Measurements from ENCODE around the gene EYS. TPM values are rescaled to one million over a fixed set of nuclear protein-coding genes. Genes with fewer than 3 reads are reported as not detected.

EYS gene
- total and polyA plus RNA-seq, 2 of the 13 experiments (the other 11 are each of a cell fraction or from before 2014, with no cell fraction given) = 0.04 to 0.07 TPM

DNA sequence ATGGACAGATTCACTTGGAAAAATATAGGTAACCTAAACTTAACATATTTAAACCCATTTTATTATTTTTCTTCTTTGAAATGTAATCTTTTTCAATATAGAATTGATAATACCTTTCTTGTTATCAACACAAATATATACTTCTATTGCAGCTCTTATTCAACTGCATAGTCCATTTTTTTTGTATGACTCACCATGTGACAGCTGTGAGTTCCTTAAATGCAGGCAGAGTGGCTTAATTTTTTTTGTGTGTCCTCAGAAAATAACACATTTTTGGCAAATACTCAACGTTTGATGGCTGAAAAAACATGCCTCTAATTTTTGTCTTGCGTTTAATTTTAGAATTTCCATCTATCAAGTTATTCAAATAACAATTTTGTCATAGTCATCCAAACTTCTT lies 1616.7 kb downstream of the EYS start:
- WGBS (ENCODE audit: low lambda C conversion rate) = 0% methylated on average over 2 of the region's 2 CpGs
- in situ Hi-C loops (cut with HindIII; ENCODE audit: extremely low pct_ligation_motif_present, low pct_unique_long_range_greater_than_20kb) = no loop called here
- no TSS peak for BruUV-seq (replicated peaks)
- TF ChIP-seq, protein P1, sequence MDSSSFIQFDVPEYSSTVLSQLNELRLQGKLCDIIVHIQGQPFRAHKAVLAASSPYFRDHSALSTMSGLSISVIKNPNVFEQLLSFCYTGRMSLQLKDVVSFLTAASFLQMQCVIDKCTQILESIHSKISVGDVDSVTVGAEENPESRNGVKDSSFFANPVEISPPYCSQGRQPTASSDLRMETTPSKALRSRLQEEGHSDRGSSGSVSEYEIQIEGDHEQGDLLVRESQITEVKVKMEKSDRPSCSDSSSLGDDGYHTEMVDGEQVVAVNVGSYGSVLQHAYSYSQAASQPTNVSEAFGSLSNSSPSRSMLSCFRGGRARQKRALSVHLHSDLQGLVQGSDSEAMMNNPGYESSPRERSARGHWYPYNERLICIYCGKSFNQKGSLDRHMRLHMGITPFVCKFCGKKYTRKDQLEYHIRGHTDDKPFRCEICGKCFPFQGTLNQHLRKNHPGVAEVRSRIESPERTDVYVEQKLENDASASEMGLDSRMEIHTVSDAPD (CRISPR knock-in tag; IDR thresholded peaks at IDR 0.05) = no peak
- TF ChIP-seq ZFP62 (CRISPR knock-in tag; IDR thresholded peaks at IDR 0.05) (no peak), YY1 (IDR thresholded peaks at IDR 0.05; ENCODE audit: insufficient read depth, insufficient replicate concordance, low read depth, low read length) (no peak), MZF1 (CRISPR knock-in tag; IDR thresholded peaks at IDR 0.05; ENCODE audit: borderline replicate concordance) (no peak), HIC2 (CRISPR knock-in tag; IDR thresholded peaks at IDR 0.05; ENCODE audit: low read depth) (no peak), FOXK1 (CRISPR knock-in tag; IDR thresholded peaks at IDR 0.05; ENCODE audit: borderline replicate concordance, low read depth) (no peak), ZNF678 (CRISPR knock-in tag; IDR thresholded peaks at IDR 0.05) (no peak), HOXA9 (CRISPR knock-in tag; IDR thresholded peaks at IDR 0.05; ENCODE audit: borderline replicate concordance) (no peak), BORCS8-MEF2B (CRISPR knock-in tag; IDR thresholded peaks at IDR 0.05) (no peak)
- TF ChIP-seq, protein P2, sequence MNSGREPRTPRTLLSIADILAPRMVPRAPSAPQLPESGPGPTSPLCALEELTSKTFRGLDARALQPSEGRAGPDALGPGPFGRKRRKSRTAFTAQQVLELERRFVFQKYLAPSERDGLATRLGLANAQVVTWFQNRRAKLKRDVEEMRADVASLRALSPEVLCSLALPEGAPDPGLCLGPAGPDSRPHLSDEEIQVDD (CRISPR knock-in tag; IDR thresholded peaks at IDR 0.05; ENCODE audit: borderline replicate concordance) = no peak
- TF ChIP-seq, protein P3, sequence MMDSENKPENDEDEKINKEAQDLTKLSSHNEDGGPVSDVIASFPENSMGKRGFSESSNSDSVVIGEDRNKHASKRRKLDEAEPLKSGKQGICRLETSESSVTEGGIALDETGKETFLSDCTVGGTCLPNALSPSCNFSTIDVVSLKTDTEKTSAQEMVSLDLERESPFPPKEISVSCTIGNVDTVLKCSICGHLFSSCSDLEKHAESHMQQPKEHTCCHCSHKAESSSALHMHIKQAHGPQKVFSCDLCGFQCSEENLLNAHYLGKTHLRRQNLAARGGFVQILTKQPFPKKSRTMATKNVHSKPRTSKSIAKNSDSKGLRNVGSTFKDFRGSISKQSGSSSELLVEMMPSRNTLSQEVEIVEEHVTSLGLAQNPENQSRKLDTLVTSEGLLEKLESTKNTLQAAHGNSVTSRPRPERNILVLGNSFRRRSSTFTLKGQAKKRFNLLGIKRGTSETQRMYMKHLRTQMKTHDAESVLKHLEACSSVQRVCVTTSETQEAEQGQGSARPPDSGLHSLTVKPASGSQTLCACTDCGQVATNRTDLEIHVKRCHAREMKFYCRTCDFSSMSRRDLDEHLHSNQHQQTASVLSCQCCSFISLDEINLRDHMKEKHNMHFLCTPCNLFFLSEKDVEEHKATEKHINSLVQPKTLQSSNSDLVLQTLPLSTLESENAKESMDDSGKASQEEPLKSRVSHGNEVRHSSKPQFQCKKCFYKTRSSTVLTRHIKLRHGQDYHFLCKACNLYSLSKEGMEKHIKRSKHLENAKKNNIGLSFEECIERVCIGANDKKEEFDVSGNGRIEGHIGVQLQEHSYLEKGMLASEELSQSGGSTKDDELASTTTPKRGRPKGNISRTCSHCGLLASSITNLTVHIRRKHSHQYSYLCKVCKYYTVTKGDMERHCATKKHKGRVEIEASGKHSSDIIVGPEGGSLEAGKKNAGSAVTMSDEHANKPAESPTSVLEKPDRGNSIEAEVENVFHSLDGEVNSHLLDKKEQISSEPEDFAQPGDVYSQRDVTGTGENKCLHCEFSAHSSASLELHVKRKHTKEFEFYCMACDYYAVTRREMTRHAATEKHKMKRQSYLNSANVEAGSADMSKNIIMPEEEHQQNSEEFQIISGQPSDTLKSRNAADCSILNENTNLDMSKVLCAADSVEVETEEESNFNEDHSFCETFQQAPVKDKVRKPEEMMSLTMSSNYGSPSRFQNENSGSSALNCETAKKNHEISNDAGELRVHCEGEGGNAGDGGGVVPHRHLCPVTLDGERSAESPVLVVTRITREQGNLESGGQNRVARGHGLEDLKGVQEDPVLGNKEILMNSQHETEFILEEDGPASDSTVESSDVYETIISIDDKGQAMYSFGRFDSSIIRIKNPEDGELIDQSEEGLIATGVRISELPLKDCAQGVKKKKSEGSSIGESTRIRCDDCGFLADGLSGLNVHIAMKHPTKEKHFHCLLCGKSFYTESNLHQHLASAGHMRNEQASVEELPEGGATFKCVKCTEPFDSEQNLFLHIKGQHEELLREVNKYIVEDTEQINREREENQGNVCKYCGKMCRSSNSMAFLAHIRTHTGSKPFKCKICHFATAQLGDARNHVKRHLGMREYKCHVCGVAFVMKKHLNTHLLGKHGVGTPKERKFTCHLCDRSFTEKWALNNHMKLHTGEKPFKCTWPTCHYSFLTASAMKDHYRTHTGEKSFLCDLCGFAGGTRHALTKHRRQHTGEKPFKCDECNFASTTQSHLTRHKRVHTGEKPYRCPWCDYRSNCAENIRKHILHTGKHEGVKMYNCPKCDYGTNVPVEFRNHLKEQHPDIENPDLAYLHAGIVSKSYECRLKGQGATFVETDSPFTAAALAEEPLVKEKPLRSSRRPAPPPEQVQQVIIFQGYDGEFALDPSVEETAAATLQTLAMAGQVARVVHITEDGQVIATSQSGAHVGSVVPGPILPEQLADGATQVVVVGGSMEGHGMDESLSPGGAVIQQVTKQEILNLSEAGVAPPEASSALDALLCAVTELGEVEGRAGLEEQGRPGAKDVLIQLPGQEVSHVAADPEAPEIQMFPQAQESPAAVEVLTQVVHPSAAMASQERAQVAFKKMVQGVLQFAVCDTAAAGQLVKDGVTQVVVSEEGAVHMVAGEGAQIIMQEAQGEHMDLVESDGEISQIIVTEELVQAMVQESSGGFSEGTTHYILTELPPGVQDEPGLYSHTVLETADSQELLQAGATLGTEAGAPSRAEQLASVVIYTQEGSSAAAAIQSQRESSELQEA (CRISPR knock-in tag; IDR thresholded peaks at IDR 0.05; ENCODE audit: not compliant biosample characterization) = no peak

More for the DNA sequence above, 1616.7 kb downstream of the EYS start:
- ATAC-seq (no peak), FAIRE-seq (no peak), DNase-seq (ENCODE audit: low spot score) (no peak)
- POLR2A ChIA-PET = no interaction called here
- H3K4me3 ChIP-seq (replicated peaks in 1 of 3; ENCODE audit: insufficient read depth in 1 of 3, low read depth in 2 of 3, low read length in 3 of 3) = no peak overlapping the region
- peaks cover 0 to 5% of the 10 kb centered on the region in 2 experiments; a peak in 1 of 5 replicates for H3K27me3 ChIP-seq (ENCODE audit: control insufficient read depth in 1 of 2, insufficient read depth in 2 of 2, low read length in 2 of 2)
- H3K4me1 ChIP-seq (ENCODE audit: insufficient read depth, low read length) = peaks cover under 1% of the 10 kb centered on the region; the same call in 1 of the 2 replicates
- no peaks in the 10 kb centered on the region for H3K9me3 ChIP-seq (ENCODE audit: low read length)
- no peaks in the 10 kb centered on the region for H3K36me3 ChIP-seq (replicated peaks in 1 of 2; ENCODE audit: control insufficient read depth in 1 of 2, insufficient read depth in 2 of 2, low read length in 2 of 2)
- H2AFZ ChIP-seq (ENCODE audit: low read length) = no peak overlapping the region
- H3K27ac ChIP-seq (ENCODE audit: extremely low read length, insufficient read depth, low read length) = no peak overlapping the region
- H3K4me2 ChIP-seq (ENCODE audit: low read depth, low read length) = no peak overlapping the region
- CTCF ChIA-PET (ENCODE audit: low intra/inter-chr PET ratio, low total read pairs) = no interaction called here
- H3K9ac ChIP-seq (ENCODE audit: insufficient read depth, low read depth, low read length) = no peak overlapping the region
- intact Hi-C loops (cut with micrococcal nuclease; ENCODE audit: unreplicated experiment) = no loop called here
- no peaks in the 10 kb centered on the region for H4K20me1 ChIP-seq (ENCODE audit: insufficient read depth, low read length)
- H3K79me2 ChIP-seq (ENCODE audit: insufficient read depth, low read length) = no peaks in the 10 kb centered on the region

Data from HepG2 (cell line).